Measurements from ENCODE around the gene CCDC170. TPM values are rescaled to one million over a fixed set of nuclear protein-coding genes. Genes with fewer than 3 reads are reported as not detected.
"Not testable (repeated sequence)": the region's sequence is repeated elsewhere in the genome, so short reads cannot be mapped to it uniquely, and the experiment has no call there.

Gene CCDC170
- total and polyA plus RNA-seq, 2 donors, result 0.33 to 4.7 TPM

- Histone ChIP-seq H3K27ac (ENCODE audit: low read depth) (no peak overlapping the region), H3K36me3 (ENCODE audit: insufficient read depth) (no peaks in the 10 kb centered on the region), H3K4me1 (ENCODE audit: insufficient read depth) (no peaks in the 10 kb centered on the region), H3K4me3 (ENCODE audit: low read depth, low read length) (no peak overlapping the region)
- DNase-seq (ENCODE audit: extremely low spot score), result no peak
- 39% methylated on average over 1 of the region's 1 CpG for WGBS
Measured at GRCh38 chr6:151539506-151540268, 45.9 kb downstream of the CCDC170 start.

DNA sequence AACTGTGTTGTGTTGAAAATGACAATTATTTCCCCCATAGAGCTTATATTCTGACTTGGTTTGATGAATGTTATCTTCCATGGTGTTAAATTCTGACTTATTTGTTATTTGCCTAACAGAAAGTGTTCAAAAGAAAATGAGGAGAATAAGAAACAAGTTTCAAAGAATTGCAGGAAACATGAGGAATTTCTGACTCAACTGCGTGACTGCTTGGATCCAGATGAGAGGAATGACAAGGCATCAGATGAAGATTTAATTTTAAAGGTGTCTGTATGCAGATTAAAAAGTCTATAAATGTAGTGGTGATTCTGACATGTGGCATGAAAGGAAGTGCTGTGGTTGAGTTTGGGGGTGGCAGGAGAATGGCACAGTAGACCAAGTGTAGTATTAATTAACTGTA lies 50.6 kb downstream of the CCDC170 start:
- no peak for DNase-seq (ENCODE audit: extremely low spot score)
- WGBS, result 89% methylated on average over 1 of the region's 1 CpG
- H3K4me3 ChIP-seq (ENCODE audit: low read depth, low read length), result no peak overlapping the region
- no peaks in the 10 kb centered on the region for H3K36me3 ChIP-seq (ENCODE audit: insufficient read depth)
- no peaks in the 10 kb centered on the region for H3K4me1 ChIP-seq (ENCODE audit: insufficient read depth)
- H3K27ac ChIP-seq (ENCODE audit: low read depth), result no peak overlapping the region

- H3K4me1 ChIP-seq (ENCODE audit: insufficient read depth); DNase-seq (ENCODE audit: extremely low spot score); H3K27ac ChIP-seq (ENCODE audit: low read depth); H3K36me3 ChIP-seq (ENCODE audit: insufficient read depth); H3K4me3 ChIP-seq (ENCODE audit: low read depth, low read length): not testable (repeated sequence)
- 84% methylated on average over 6 of the region's 6 CpGs for WGBS
Measured at GRCh38 chr6:151544884-151545283, 51.1 kb downstream of the CCDC170 start.

- no peaks in the 10 kb centered on the region for H3K36me3 ChIP-seq (ENCODE audit: insufficient read depth)
- no peak overlapping the region for H3K27ac ChIP-seq (ENCODE audit: low read depth)
- 90% methylated on average over 13 of the region's 13 CpGs for WGBS
- H3K4me3 ChIP-seq (ENCODE audit: low read depth, low read length), result no peak overlapping the region
- DNase-seq (ENCODE audit: extremely low spot score), result no peak
- no peaks in the 10 kb centered on the region for H3K4me1 ChIP-seq (ENCODE audit: insufficient read depth)
Measured at GRCh38 chr6:151546941-151547659, 53.3 kb downstream of the CCDC170 start.

DNA sequence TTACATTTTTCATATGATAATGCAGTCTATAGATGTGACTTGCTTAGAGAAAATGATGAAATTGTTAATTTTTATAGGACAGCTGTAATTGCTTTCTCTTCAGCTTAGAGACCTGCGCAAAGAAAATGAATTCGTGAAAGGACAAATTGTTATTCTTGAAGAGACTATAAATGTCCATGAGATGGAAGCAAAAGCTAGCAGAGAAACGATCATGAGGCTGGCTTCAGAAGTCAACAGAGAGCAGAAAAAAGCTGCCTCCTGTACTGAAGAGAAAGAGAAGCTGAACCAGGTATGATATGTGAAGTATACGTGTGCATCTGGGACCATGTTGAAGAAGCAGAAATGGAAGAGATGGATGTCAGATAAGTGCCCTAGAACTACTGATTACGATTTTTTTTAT lies 54.4 kb downstream of the CCDC170 start:
- Histone ChIP-seq H3K4me3 (ENCODE audit: low read depth, low read length) (no peak overlapping the region), H3K36me3 (ENCODE audit: insufficient read depth) (no peaks in the 10 kb centered on the region), H3K4me1 (ENCODE audit: insufficient read depth) (no peaks in the 10 kb centered on the region), H3K27ac (ENCODE audit: low read depth) (no peak overlapping the region)
- no peak for DNase-seq (ENCODE audit: extremely low spot score)
- 71% methylated on average over 5 of the region's 5 CpGs for WGBS

- H3K27ac ChIP-seq (ENCODE audit: low read depth), result no peak overlapping the region
- 62% methylated on average over 1 of the region's 1 CpG for WGBS
- no peaks in the 10 kb centered on the region for H3K36me3 ChIP-seq (ENCODE audit: insufficient read depth)
- H3K4me3 ChIP-seq (ENCODE audit: low read depth, low read length), result no peak overlapping the region
- DNase-seq (ENCODE audit: extremely low spot score), result no peak
- no peaks in the 10 kb centered on the region for H3K4me1 ChIP-seq (ENCODE audit: insufficient read depth)
Measured at GRCh38 chr6:151549790-151550189, 56.0 kb downstream of the CCDC170 start.

GRCh38 chr6:151550618-151551017 lies 56.8 kb downstream of the CCDC170 start:
- 96% methylated on average over 3 of the region's 3 CpGs for WGBS

GRCh38 chr6:151551223-151551857 lies 57.5 kb downstream of the CCDC170 start:
- no peak overlapping the region for H3K27ac ChIP-seq (ENCODE audit: low read depth)
- no peak for DNase-seq (ENCODE audit: extremely low spot score)
- WGBS, result 63% methylated on average over 6 of the region's 6 CpGs
- no peak overlapping the region for H3K4me3 ChIP-seq (ENCODE audit: low read depth, low read length)
- H3K36me3 ChIP-seq (ENCODE audit: insufficient read depth), result no peaks in the 10 kb centered on the region
- H3K4me1 ChIP-seq (ENCODE audit: insufficient read depth), result no peaks in the 10 kb centered on the region

More at GRCh38 chr6:151550618-151551017, 56.8 kb downstream of the CCDC170 start:
- no peak for DNase-seq (ENCODE audit: extremely low spot score)
- no peak overlapping the region for H3K27ac ChIP-seq (ENCODE audit: low read depth)
- no peaks in the 10 kb centered on the region for H3K36me3 ChIP-seq (ENCODE audit: insufficient read depth)
- no peaks in the 10 kb centered on the region for H3K4me1 ChIP-seq (ENCODE audit: insufficient read depth)
- H3K4me3 ChIP-seq (ENCODE audit: low read depth, low read length), result no peak overlapping the region

GRCh38 chr6:151553416-151554165 lies 59.8 kb downstream of the CCDC170 start:
- no peak overlapping the region for H3K4me3 ChIP-seq (ENCODE audit: low read depth, low read length)
- 55% methylated on average over 3 of the region's 3 CpGs for WGBS
- no peak for DNase-seq (ENCODE audit: extremely low spot score)
- H3K27ac ChIP-seq (ENCODE audit: low read depth), result no peak overlapping the region
- no peaks in the 10 kb centered on the region for H3K4me1 ChIP-seq (ENCODE audit: insufficient read depth)
- H3K36me3 ChIP-seq (ENCODE audit: insufficient read depth), result no peaks in the 10 kb centered on the region

GRCh38 chr6:151561238-151561637 lies 67.4 kb downstream of the CCDC170 start:
- DNase-seq (ENCODE audit: extremely low spot score), result no peak
- no peaks in the 10 kb centered on the region for H3K36me3 ChIP-seq (ENCODE audit: insufficient read depth)
- H3K27ac ChIP-seq (ENCODE audit: low read depth), result no peak overlapping the region
- H3K4me1 ChIP-seq (ENCODE audit: insufficient read depth), result no peaks in the 10 kb centered on the region
- no peak overlapping the region for H3K4me3 ChIP-seq (ENCODE audit: low read depth, low read length)

DNA sequence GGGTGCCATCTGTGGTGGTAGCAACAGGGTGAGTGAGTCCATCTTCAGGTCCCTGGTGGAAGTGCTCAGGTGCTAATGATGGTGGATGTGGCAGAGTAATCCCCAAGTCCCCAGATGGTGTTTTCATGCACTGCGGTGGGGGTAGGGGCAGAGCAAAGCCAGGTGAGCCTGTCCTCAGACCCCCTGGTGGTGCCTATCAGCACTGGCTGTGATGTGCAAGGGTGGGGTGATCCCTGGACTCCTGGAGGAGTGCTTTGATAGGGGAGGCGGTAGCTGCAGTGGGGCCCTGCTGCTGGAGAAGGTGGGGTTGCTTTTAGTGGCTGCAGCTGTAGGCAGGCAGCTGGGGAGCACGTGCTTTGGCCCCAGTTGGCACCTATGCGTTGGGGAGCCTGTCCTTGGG lies 70.8 kb downstream of the CCDC170 start:
- 70% methylated on average over 4 of the region's 4 CpGs for WGBS

GRCh38 chr6:151565940-151566339 lies 72.1 kb downstream of the CCDC170 start:
- 44% methylated on average over 1 of the region's 1 CpG for WGBS
- no peak overlapping the region for H3K27ac ChIP-seq (ENCODE audit: low read depth)
- no peak overlapping the region for H3K4me3 ChIP-seq (ENCODE audit: low read depth, low read length)
- H3K4me1 ChIP-seq (ENCODE audit: insufficient read depth), result no peaks in the 10 kb centered on the region
- H3K36me3 ChIP-seq (ENCODE audit: insufficient read depth), result no peaks in the 10 kb centered on the region
- no peak for DNase-seq (ENCODE audit: extremely low spot score)

More for the DNA sequence above, 70.8 kb downstream of the CCDC170 start:
- no peak overlapping the region for H3K27ac ChIP-seq (ENCODE audit: low read depth)
- H3K4me1 ChIP-seq (ENCODE audit: insufficient read depth), result no peaks in the 10 kb centered on the region
- no peak overlapping the region for H3K4me3 ChIP-seq (ENCODE audit: low read depth, low read length)
- no peak for DNase-seq (ENCODE audit: extremely low spot score)
- H3K36me3 ChIP-seq (ENCODE audit: insufficient read depth), result no peaks in the 10 kb centered on the region

DNA sequence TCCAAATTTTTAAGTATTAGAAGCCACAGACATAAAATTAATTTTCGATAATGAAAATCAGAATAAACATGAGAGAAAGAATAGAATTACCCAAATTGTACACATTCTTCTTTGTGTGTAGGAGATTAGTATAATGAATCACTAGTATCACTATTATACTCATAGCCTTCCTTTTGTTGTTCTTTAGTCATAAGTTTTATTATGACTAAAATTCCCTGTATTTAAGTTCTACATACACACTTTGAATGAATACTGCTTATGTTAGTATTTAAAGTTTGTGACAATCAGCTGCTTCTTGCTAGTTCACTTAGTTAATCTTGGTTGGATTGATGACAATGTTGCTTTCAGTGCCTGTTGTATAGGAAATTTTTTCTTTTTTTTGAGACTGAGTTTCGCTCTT lies 72.7 kb downstream of the CCDC170 start:
- Histone ChIP-seq H3K27ac (ENCODE audit: low read depth) (no peak overlapping the region), H3K36me3 (ENCODE audit: insufficient read depth) (no peaks in the 10 kb centered on the region), H3K4me1 (ENCODE audit: insufficient read depth) (no peaks in the 10 kb centered on the region), H3K4me3 (ENCODE audit: low read depth, low read length) (no peak overlapping the region)
- 47% methylated on average over 2 of the region's 2 CpGs for WGBS
- no peak for DNase-seq (ENCODE audit: extremely low spot score)

Measured in urinary bladder (tissue), 4 donors.